ENCODE results near the gene UGT1A3.

Gene UGT1A3

GRCh38 chr2:233800208-233800607 lies 71.4 kb downstream of the UGT1A3 start:
- DNase-seq (ENCODE audit: low read depth), result no peak
- no peak overlapping the region for H3K4me3 ChIP-seq (ENCODE audit: low read depth, low read length)
- TF ChIP-seq CTCF (conservative IDR thresholded peaks at IDR 0.05; ENCODE audit: low read depth, low read length), result no peak

GRCh38 chr2:233801357-233802131 lies 72.7 kb downstream of the UGT1A3 start:
- no peak overlapping the region for H3K4me3 ChIP-seq (ENCODE audit: low read depth, low read length)
- TF ChIP-seq CTCF (conservative IDR thresholded peaks at IDR 0.05; ENCODE audit: low read depth, low read length), result no peak
- DNase-seq (ENCODE audit: low read depth), result peak; percentile 11

GRCh38 chr2:233802132-233802815 lies 73.4 kb downstream of the UGT1A3 start:
- DNase-seq (ENCODE audit: low read depth), result no peak
- no peak for TF ChIP-seq CTCF (conservative IDR thresholded peaks at IDR 0.05; ENCODE audit: low read depth, low read length)
- H3K4me3 ChIP-seq (ENCODE audit: low read depth, low read length), result no peak overlapping the region

GRCh38 chr2:233803292-233803911 lies 74.6 kb downstream of the UGT1A3 start:
- H3K4me3 ChIP-seq (ENCODE audit: low read depth, low read length), result no peak overlapping the region
- DNase-seq (ENCODE audit: low read depth), result no peak
- no peak for TF ChIP-seq CTCF (conservative IDR thresholded peaks at IDR 0.05; ENCODE audit: low read depth, low read length)

GRCh38 chr2:233803994-233804393 lies 75.2 kb downstream of the UGT1A3 start:
- DNase-seq (ENCODE audit: low read depth), result no peak
- no peak for TF ChIP-seq CTCF (conservative IDR thresholded peaks at IDR 0.05; ENCODE audit: low read depth, low read length)
- no peak overlapping the region for H3K4me3 ChIP-seq (ENCODE audit: low read depth, low read length)

- peak; percentile 23 for TF ChIP-seq CTCF (conservative IDR thresholded peaks at IDR 0.05; ENCODE audit: low read depth, low read length)
- no peak overlapping the region for H3K4me3 ChIP-seq (ENCODE audit: low read depth, low read length)
- no peak for DNase-seq (ENCODE audit: low read depth)
These were observed 78.5 kb downstream of the UGT1A3 start for GRCh38 chr2:233807215-233807865.
